Nucleus accumbens (tissue), 56 donors: Measurements from ENCODE around the gene SLC27A2.
"Not testable (repeated sequence)": the region's sequence is repeated elsewhere in the genome, so short reads cannot be mapped to it uniquely, and the experiment has no call there.

Source experiments
- DNase-seq, 56 donors: peaks; one replicate each; lab custom pipeline; 2025; lab: John Stamatoyannopoulos, UW

The SLC27A2 gene

GRCh38 chr15:50188793-50189192 is 6.8 kb downstream of the SLC27A2 start:
- DNase-seq, result not testable (repeated sequence)

DNA sequence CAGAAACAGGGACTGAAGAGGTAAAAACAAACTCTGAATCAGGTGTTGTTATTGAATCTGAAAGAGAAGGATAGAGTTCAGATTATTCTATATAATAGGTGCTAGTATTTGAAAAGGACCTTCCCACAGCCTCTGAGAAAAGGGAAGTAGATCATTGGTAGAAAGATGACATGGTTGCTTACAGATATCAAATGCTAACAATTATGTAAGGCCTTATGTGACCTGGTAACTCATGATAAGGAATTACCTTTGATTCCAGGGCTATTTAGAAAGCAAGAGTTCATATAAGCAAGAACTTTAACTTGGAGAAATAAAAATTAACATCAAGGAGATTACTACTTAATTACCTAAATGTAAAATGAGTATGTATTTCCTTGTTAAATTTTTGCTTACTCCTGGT is 7.6 kb downstream of the SLC27A2 start:
- no peak for DNase-seq

GRCh38 chr15:50190166-50190570 is 8.2 kb downstream of the SLC27A2 start:
- no peak for DNase-seq

DNA sequence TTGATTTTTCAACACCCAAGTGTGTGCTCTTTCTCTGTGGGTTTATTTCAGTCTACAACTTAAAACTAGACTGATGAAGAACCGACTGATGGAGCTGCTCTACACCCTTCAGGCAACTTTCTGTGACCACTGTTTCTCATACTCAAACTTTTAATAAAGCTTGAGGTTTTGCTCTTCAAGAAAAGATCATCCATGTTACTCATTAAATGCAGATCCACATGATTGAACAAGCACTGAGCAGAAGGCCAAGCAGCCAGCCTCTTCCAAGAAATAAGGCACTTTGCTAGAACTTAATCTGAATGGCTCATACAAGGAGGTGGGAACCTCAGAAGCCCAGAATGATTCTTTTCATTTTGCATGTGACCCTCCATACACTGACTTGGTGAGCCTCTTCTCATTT is 8.7 kb downstream of the SLC27A2 start:
- no peak for DNase-seq

DNA sequence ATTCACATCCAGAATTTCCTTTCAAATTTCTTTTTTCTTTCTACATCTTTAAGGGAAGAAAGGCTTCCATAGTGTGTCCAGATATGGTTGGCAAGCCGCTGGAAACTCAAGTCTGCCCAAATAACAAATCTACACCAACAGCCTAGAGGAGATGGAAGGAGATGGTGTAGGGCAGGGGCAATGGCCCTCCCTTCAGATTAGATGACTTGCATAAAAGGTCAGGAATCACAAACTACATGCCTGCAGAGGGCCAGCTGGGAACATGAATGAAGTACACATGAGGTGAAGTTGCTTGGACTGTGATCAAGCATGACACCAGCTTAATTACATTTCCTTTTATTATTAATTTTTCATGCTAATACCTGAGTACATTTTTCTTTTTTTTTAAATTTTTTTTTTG is 10.2 kb downstream of the SLC27A2 start:
- DNase-seq, result no peak

- DNase-seq, result no peak
These were observed 11.1 kb downstream of the SLC27A2 start for GRCh38 chr15:50192926-50193620.

DNA sequence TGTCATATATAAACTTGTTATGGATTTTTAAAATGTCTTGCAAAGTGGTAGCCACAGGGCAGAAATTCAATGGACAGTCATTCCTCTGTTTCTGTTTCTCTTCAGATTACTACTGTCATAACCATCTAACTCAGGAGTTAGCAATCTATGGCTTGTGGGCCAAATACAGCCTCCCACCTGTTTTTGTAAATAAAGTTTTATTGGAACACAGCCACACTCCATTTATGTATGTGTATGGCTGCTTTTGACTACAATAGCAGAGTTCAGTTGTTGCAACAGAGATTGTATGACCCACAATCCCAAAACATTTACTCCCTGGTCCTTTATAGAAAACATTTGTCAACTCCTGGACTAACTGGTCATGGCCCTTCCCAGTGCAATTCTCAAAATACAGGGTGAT is 20.0 kb downstream of the SLC27A2 start:
- DNase-seq, result no peak

GRCh38 chr15:50206020-50206419 is 24.0 kb downstream of the SLC27A2 start:
- DNase-seq, result no peak

DNA sequence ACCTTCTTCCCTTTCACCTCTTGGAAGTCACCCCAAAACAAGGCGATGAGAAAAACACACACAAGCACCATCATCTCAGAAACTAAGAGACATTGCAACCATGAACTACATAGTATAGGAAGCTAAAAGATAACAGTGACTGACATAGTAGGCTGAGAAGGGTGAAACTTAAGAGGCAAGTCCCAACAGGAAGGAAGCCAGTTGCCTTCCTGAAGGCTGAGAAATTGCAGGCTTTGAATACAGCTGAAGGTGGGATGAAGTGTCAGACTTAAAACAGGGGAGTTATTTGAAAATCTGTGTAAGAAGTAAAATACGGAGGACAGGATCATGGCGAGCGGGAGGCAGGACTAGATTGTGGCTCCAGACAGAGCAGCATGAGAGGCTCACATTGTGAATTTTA is 27.8 kb downstream of the SLC27A2 start:
- DNase-seq, result no peak

- no peak for DNase-seq
These were observed 28.6 kb downstream of the SLC27A2 start for GRCh38 chr15:50210462-50211157.

DNA sequence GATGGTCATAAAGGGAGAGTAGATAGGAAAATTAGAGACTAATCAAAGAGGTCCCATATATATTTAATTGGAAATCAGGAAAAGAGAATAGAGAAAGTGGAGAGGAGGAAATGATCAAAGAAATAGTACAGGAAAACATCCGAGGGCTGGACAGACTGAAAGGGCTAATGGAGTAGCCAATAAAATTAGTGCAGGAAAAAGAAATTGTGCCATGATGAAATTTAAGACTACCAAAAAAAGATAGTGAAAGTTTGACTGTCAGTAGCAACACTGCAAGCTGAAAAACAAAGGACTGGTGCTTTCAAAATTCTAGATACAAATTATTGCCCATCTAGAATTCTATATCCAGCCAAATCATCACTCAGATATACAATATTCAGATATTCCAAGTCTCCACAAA is 36.3 kb downstream of the SLC27A2 start:
- no peak for DNase-seq

DNA sequence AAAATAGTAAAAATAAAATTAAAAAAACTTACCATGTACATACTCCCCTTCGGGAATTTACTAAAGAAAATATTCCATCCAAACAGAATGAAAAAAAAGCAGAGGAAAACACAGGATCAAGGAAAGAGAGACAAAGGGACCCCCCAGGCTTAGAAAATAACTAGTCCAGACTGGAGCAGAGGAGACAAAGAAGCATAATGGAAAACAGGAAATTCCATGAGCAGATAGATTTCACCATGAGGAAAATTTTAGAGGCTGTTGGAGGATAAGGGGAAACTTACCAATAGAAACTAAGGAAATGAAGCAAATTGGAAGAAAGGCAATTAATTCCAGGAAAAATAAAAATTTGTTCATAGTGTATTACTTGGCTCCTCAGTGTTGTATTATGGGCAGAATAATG is 36.7 kb downstream of the SLC27A2 start:
- DNase-seq, result no peak

DNA sequence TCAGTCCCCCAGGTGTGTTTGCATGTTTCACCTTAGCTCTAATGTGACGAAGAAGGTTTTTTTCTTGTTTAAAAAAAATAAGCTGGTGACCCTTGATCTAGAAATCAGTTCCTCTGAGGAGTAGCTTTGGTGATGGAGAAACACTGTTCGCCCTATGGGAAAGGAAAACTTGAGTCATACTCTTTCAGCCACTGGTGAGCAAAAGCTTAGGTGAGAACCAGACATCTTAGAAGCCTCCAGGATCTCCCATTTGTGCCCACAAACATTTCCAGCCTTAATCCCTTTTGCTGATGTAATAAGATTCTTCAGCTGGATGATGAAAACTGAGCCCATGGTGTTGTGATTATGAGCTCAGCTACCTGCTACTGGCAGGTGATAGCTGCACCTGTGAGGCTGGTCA is 37.8 kb downstream of the SLC27A2 start:
- no peak for DNase-seq

DNA sequence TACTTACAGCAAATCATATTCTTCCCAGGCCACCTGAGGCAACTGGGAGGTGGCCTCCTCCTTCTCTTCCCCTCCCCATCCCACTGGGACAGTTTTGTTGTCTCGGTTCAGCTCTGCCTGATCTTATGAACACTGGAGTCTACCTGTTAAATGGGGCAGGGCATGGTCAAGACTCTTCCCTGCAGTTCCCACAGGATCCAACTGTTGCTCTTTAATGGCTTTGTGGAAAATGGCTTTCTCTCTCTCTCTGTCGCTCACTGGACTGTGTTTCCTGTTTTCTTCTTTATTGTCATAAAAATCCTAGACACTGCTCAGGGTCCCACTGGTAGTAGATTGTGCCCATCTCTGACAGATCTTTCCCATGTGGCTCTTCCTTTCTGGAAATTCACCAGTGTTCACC is 40.2 kb downstream of the SLC27A2 start:
- DNase-seq, result no peak

GRCh38 chr15:50224606-50225005 is 42.6 kb downstream of the SLC27A2 start:
- DNase-seq, result no peak

DNA sequence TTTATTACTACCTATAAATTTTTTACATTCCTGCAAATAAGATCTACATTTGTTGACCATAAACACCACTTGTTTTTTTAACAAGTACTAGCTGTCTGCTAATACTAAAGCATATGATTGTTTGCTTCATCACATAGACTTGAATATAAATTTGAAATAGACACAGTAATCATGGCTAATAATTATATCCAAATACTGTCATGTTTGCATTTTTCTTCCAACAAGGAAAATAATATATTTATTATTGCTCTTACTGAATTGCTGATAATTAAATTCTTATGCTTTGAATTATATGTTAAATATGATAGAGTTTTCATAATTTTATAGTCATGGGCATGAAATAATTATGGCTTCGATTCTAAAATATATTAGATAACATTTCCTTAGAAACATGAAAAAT is 43.1 kb downstream of the SLC27A2 start:
- DNase-seq, result no peak

DNA sequence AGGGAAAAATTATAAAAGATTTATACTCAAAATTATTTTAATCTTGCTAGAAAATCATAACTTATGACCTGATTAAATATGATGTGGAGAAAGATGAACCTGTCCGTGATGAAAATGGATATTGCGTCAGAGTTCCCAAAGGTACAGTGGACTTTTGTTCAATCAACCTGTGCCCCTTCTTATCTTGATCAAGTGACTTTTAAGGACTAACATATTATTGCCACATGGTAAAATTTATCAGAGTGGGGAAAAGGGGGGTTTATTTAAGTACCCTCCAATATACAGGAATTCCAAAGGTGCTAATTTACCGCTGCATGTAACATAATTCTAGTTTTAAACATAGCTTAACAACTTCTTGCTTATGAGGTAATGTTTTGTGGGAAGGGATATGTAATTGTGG is 43.9 kb downstream of the SLC27A2 start:
- DNase-seq, result no peak

GRCh38 chr15:50227076-50227475 is 45.1 kb downstream of the SLC27A2 start:
- no peak for DNase-seq

DNA sequence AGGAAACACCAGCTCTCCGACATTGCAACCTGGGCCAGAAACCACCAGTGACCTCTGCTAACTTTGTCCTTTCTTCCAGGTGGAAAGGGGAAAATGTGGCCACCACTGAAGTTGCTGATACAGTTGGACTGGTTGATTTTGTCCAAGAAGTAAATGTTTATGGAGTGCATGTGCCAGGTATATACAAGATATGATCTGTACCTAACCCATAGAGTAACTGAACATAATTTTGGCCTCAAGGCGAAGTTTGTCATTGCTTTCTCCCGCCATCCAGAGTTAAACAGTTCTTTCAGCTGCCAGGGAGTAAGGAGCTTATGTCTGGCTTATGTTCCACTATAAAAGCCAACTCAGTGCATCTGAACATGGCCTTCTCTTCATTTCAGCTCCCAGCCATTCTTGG is 46.9 kb downstream of the SLC27A2 start:
- no peak for DNase-seq

DNA sequence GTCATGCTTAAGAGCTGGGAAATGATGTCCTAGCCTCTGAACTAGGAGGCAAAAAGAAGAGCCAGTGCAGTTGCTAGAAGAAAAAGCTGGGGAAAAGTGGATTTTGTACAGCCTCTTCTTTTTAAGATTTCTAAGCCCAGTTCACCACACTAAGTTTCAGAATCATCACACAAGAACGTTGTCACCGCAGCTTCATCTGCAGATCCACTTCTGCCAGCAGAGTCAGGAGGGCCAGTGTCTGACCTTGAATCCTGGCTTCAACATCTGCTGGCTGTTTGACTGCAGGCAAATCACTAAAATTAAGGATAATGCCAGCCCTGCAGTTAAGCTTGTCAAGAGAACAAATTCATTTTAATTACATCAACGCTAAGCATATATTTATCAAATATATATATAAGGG is 47.3 kb downstream of the SLC27A2 start:
- DNase-seq, result no peak

DNA sequence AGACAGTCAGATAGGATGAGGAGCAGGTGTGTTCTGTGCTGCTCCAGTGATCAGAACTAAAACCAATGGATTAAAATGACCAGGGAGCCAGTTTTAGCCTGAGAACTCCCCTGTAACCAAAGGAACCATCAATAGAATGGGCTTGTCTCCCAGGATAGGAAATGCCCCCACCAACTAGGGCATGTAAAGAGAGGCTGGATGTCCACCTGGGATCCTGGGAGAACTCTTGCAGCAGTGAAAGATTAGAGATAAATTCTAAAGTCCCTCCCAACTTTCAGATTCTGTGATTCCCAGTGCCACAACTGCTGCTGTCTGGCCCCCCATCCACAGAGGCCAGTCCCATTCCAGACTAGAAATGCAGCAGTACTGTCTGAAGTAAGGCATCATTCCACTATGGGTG is 49.8 kb downstream of the SLC27A2 start:
- DNase-seq, result no peak

DNA sequence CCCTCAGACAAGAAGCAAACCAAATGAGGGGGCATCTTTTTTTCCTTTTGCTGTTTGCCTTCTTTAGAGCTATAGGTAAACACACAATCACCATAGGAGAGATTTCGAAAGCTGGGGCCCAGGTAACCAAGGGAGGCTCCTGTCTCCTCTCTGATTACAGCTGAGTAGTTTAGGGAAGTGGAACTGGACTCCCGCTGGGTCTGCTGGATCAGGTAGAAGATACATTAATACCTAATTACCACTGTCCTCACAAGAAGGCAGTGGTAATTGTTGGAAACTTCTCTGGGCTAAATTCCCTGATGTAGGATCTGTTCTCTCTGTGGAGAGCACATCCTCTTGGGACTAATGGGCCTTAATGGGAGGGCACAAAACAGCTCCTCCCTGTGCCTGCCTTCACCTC is 50.8 kb downstream of the SLC27A2 start:
- no peak for DNase-seq
